HG02678 (cell line): ENCODE measurements around the gene SCUBE3.

Experiments
- ATAC-seq: cut with Tn5 transposase; IDR thresholded peaks from one replicate; pipeline ENCODE4 v1.9.1; 2021; ENCODE audit warnings: mild to moderate bottlenecking, moderate library complexity; ENCODE audit not compliant: unreplicated experiment

SCUBE3 gene

GRCh38 chr6:35264550-35265274, 51.0 kb downstream of the SCUBE3 start:
- no peak for ATAC-seq

DNA sequence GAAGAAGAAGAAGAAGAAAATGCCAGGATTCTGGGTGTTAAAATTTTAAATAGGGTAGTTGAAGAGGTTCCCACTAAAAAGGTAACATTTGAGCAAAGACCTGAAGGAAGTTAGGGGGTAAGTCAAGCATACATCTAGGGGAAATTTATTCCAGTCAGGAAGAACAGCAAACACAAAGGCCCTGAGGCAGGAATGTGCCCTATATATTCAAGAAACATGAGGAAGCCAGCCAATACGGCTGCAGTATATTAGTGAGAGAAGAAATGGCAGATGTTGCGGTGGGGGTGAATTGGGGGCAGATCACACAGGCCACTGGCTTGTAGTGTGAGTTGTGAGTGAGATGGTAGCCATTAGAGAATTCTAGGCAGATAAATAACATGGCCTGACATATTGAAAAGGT, 51.8 kb downstream of the SCUBE3 start:
- no peak for ATAC-seq

GRCh38 chr6:35267446-35267845, 53.7 kb downstream of the SCUBE3 start:
- ATAC-seq = no peak

DNA sequence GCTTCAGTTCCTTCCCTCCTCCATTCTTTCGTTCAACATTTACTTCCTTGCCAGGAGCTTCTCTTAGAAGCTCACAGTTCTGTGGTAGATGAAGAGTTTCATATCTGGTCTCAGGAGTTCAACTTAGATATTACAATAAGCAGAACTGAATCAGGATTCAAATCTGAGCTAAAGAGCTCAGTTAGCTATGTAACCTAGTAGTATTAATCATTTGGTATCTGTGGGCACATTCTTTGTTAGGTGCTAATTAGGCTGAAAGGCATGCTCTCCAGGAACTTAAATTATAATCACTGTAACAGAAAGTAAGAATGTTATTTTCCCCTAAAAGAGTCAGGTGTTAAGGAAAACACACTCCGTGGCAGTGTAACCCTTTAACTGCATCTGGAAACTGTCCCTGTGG, 54.1 kb downstream of the SCUBE3 start:
- ATAC-seq = no peak

- ATAC-seq = no peak
Measured at GRCh38 chr6:35272005-35272404, 58.2 kb downstream of the SCUBE3 start.

DNA sequence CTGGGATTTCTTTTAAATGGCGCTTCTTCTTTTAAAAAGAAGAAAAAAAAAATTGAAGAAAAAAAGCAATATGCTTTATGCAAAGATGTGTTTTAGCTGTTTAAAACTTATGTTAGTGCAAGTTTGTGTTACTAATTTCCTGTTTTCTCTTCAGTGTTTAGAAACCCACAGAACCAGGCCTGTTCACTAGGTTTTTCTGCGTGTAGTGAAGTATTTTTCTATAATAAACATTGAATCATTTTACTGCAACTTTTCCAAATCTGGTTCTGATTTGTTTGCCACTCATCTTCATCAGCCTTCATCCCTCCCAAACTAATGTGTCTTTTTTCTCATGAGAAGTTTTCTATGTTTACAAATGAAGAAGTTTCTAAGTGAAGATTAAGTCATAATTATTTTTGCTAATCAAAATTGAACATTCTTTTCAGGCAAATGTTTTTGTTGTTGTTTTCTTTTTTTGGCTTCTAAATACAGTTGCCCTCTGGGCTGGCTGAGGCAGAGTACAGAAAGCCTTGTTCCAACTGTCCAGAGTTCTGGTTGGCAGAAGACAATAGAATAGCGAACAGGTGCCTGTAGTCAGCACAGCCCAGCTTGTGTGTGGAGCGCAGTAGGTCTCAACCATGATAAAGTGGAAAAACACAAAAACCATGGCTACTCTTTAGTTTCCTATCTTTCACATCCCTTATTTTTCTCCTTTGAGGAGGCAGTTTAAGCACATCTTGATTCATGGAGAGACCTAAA, 60.2 kb downstream of the SCUBE3 start:
- ATAC-seq = no peak

DNA sequence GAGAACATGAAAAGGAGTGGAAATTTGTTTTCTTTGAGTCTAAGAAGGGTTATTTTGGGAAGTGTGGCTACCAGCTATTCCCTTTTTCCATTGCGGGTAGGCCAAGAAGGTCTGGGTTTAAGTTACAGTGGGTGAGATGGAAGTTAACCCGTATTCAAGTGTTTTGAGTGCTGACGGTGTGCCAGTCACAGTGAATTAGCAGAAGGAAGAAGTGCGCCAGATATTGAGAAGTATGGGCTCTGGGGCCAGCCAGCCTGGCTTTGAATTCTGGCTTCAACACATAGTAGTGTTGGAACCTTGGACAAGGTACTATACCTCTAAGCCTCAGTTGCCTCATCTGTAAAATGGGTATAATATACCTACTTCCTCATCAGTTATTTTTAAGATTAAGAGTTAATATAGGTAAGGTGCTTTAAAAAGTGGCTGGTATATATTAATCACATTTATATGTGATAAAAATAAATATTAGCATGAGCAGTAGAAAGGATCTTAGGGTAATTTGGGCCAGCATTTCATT, 62.0 kb downstream of the SCUBE3 start:
- no peak for ATAC-seq

DNA sequence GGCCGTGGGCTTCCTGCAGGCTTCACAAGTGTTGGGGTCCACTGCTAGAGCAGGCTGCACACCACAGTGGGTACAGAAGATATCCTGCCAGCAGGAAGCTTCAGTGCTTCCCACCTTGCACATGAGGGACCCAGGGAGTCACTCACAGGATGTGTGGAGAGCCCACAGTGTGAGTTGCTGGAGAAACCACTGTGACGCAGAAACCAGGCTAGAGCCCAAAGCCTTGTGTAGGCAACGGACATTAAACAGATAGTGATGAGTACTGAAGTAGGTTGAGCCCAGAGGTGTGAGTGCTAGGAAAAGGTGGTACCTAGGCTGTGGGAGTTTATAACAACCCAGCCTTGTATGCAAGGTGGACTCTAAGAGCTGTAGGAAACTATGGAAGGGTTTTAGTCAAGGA, 65.0 kb downstream of the SCUBE3 start:
- ATAC-seq = no peak

GRCh38 chr6:35280903-35281302, 67.1 kb downstream of the SCUBE3 start:
- ATAC-seq = no peak

DNA sequence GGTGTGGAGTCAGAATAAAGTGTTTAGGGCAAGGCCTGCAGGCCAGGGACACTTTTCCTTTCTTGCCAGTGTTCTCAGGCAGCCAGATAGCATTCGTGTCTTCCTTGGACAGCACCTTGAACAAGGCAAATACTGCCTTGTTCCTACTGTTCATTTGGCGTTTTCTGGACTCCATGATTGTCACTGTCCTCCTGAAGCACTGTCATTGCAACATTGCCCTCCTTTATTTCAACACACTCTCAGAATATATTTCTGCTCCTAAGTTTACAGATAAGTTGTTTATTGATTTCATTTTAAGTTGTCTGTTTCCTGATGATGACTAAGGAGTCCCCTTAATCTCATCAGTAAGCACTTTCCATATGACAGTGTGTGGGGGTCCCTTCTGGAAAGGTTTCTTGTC, 68.7 kb downstream of the SCUBE3 start:
- ATAC-seq = no peak

- no peak for ATAC-seq
Measured at GRCh38 chr6:35283361-35283760, 69.6 kb downstream of the SCUBE3 start.

DNA sequence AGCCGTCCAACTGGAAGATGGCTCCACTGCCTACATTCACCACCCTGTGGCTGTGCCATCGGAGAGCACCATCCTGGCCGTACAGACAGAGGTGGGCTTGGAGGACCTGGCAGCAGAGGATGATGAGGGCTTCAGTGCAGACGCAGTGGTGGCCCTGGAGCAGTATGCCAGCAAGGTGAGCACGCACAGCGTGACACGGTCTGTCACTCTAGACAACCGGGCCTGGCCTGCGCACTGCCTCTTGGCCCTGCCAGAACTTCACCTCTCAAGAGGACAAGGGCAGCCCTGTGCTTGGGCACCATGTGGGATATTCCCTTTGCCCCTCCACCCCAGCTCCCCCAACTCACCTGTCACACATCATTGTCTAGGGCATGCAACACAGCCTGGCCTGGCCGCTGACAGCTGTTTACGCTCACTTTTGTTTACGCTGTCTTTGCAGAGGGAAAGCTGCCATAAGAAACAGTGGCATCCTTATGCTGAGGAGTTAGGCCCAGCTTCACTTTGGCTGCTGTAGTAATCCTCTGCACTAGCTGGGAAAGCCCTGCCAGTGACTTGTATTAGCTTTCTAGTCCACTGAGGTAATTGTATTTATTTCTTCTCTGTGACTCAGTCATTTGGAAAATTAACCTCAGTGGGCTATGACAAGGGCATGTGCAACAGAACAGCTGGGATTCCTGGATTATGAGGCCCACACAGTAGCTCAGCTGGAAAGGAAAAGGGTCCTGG, 74.1 kb downstream of the SCUBE3 start:
- no peak for ATAC-seq

GRCh38 chr6:35288834-35289233, 75.1 kb downstream of the SCUBE3 start:
- no peak for ATAC-seq

DNA sequence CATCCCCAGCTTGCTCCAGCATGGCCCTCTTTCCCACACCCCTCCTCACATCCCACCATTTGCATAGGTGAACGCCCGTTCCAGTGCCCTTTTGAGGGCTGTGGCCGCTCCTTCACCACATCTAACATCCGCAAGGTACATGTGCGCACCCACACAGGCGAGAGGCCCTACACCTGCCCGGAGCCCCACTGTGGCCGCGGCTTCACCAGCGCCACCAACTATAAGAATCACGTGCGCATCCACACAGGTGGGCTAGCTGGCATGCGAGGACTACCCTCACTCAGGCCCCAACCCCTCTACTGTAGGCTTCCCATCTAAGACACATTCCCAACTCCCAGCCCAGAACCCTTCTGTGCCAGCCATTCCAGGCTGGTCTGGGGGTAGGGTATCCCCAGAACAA, 77.7 kb downstream of the SCUBE3 start:
- ATAC-seq = no peak

- ATAC-seq = no peak
Measured at GRCh38 chr6:35292494-35292893, 78.7 kb downstream of the SCUBE3 start.

DNA sequence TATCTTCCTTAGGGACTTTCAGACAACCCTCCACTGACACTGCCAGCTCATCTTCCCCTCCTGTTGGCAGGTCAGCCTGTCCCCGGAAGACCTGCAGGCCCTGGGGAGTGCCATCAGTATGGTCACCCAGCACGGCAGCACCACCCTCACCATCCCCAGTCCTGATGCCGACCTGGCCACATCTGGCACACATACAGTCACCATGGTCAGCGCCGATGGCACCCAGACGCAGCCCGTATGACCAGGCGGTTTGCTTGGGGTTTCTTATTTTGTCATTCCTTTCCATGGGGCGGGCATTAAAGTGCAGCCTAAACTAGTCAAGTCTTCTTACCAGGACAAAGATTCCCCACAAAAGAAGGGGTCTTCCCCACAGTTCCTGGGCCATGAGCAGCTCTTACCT, 79.9 kb downstream of the SCUBE3 start:
- ATAC-seq = no peak

- ATAC-seq = no peak
Measured at GRCh38 chr6:35294308-35294945, 80.7 kb downstream of the SCUBE3 start.

DNA sequence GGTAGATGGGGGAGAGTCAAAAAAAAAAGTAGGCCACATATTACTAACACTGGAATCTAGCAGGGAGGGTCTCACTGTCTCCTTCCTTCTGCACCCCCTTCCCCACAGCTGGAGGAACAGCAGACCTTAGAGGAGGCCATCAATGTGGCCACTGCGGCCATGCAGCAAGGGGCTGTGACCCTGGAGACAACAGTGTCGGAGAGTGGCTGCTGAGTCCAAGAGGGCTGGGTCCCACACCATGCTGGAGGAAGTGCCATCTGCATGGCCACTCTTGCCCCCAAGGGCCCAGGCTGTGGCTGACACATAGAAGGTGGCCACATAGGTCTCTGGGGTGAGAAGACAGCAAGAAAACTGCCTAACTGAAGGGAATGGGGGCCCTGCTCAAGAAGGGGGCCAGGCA, 81.3 kb downstream of the SCUBE3 start:
- ATAC-seq = no peak

GRCh38 chr6:35295521-35296315, 82.0 kb downstream of the SCUBE3 start:
- no peak for ATAC-seq

DNA sequence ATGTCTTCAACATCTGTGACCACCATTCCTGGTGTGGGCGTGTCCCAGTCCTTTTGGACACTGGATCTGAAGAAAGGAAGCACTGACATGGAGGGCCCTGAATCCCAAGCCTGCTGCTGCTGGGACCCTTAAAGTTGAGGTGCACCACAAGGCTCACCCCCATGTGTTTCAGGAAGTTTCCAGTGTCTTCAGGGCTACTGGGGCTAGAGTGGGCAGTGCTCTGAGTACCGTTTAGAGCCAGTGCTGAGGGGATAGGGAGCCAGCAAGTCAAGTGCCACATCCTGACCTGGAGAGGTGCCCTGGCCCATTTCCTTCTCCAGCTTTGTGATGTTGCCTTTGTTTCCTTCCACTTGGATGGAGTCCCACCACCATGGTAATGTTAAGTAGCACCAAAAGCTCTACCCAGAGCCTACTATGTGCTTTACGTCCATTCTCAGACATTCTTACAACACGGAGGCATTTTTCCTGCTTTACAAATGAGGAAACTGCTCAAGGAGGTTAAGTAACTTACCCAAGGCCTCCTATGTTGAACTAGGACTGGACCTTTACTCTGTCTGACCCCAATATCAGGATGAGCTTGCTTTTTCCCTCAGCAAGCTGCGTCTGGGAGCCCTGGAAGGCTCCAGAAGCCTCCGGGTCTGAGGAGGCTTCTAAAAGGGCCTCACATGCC, 83.3 kb downstream of the SCUBE3 start:
- no peak for ATAC-seq
